Esophagus (tissue), 2 donors: ENCODE data around the gene THEMIS. TPM values are rescaled to one million over a fixed set of nuclear protein-coding genes. Genes with fewer than 3 reads are reported as not detected.

Experiments used
- H3K27ac ChIP-seq, 2 donors: one replicate each; pipeline ENCODE4 v1.5.1; 2013; ENCODE audit warnings: low read depth in 2 of 2, mild to moderate bottlenecking in 2 of 2, inconsistent platforms in 1 of 2, low read length in 1 of 2, moderate library complexity in 1 of 2
- H3K27me3 ChIP-seq, 2 donors: one replicate each; pipeline ENCODE4 v1.6.1; 2013; ENCODE audit warnings: low read length in 2 of 2, control low read depth in 1 of 2, mild to moderate bottlenecking in 1 of 2; ENCODE audit not compliant: insufficient read depth in 2 of 2, control insufficient read depth in 1 of 2
- H3K36me3 ChIP-seq, 2 donors: one replicate each; pipeline ENCODE4 v1.6.1; 2013; ENCODE audit warnings: low read length in 1 of 2; ENCODE audit not compliant: control insufficient read depth in 2 of 2, insufficient read depth in 2 of 2
- H3K4me1 ChIP-seq, 2 donors: one replicate each; pipeline ENCODE4 v1.6.1; 2013; ENCODE audit warnings: low read length in 1 of 2; ENCODE audit not compliant: control insufficient read depth in 2 of 2, insufficient read depth in 2 of 2
- H3K4me3 ChIP-seq, 2 donors: one replicate each; pipeline ENCODE4 v1.5.1; 2013; ENCODE audit warnings: low read length in 2 of 2, mild to moderate bottlenecking in 2 of 2, low read depth in 1 of 2, moderate library complexity in 1 of 2
- H3K9me3 ChIP-seq, 2 donors: one replicate each; pipeline ENCODE4 v1.6.1; 2013; ENCODE audit warnings: mild to moderate bottlenecking in 2 of 2, low read depth in 1 of 2, low read length in 1 of 2, moderate library complexity in 1 of 2; ENCODE audit not compliant: control insufficient read depth in 2 of 2, insufficient read depth in 1 of 2
- WGBS, 2 donors: extraction: QIAGEN DNeasy Blood & Tissue Kit; methylation state at CpG; one replicate each; pipeline ENCODE4 v1.1.7; 2013; 5-methylcytosine and 5-hydroxymethylcytosine counted together
- polyA plus RNA-seq, 2 donors: library from polyadenylated mRNA; stranded (reverse); fragments of 200-250 nt; gene quantifications; one replicate each; pipeline ENCODE4 v1.2.3, GENCODE V29; 2013
- donor health status: healthy with polysubstance abuse.
- donor health status: Bipolar disorder and iron deficiency.

Gene THEMIS
- polyA plus RNA-seq, 2 donors = 0.20 to 0.22 TPM

DNA sequence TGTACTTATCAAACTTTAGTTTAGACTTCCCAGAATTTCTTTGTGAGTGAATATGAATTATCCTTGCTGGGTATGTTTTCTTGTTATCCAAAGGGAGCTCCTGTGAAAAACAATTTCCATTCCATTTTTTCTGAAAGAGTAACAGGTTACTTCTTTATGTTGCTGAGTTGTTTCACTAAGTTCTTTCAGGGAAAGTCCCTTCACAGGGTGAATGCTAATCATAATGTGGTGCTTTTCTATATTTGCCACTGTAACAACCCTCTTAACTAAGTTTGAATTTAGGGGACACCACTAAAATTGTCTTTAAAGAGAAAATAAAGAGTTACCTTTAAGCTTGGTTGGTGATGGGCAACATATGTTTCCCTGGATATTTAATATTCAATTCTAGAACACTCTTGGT, 79.4 kb downstream of the THEMIS start:
- no peaks in the 10 kb centered on the region for H3K9me3 ChIP-seq
- no peaks in the 10 kb centered on the region for H3K4me1 ChIP-seq
- no peaks in the 10 kb centered on the region for H3K36me3 ChIP-seq
- no peak overlapping the region for H3K27ac ChIP-seq
- no peaks in the 10 kb centered on the region for H3K27me3 ChIP-seq
- no peak overlapping the region for H3K4me3 ChIP-seq

DNA sequence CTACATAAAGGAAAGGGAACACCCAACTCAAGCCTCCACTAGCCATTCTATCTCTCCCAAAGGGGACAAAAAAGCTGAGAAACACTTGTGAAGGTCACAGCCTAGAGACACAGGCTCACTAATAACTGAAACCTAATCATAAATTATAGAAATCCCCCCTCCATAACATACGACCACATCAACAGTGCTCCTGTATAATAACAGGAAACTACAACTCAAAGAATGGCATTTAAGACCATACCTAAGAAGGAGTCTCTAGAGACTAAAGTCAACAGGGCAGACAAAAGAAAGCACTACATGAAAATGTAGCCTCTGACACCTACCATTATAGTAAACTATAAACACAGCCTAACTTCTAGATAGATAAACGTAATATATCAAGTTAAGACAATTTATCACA, 82.7 kb downstream of the THEMIS start:
- WGBS, 2 donors = 13 to 19% methylated on average over 2 of the region's 2 CpGs
- H3K27me3 ChIP-seq = no peaks in the 10 kb centered on the region
- no peaks in the 10 kb centered on the region for H3K36me3 ChIP-seq
- H3K9me3 ChIP-seq = no peaks in the 10 kb centered on the region
- H3K4me3 ChIP-seq = no peak overlapping the region
- no peaks in the 10 kb centered on the region for H3K4me1 ChIP-seq
- H3K27ac ChIP-seq = no peak overlapping the region

DNA sequence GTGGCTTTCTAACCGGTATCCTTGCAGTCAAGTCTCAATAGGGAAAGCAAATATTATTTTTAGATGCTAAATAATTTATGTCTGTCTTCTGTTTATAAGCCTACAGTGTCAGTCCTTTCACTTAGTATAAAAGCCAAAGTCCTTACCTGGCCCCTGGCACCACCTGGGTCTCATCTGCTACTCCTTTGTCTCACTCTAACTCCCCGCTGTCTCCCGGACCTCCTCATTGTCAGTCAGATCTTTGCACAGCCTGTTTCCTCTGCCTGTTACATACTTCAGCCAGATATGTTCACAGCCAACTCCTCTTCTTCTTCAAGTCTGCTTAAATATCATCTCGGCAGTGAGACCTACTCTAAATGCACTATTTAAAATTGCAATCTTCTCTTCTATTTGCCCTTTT, 84.2 kb downstream of the THEMIS start:
- no peaks in the 10 kb centered on the region for H3K9me3 ChIP-seq
- no peaks in the 10 kb centered on the region for H3K36me3 ChIP-seq
- no peak overlapping the region for H3K27ac ChIP-seq
- H3K4me3 ChIP-seq = no peak overlapping the region
- H3K4me1 ChIP-seq = no peaks in the 10 kb centered on the region
- H3K27me3 ChIP-seq = no peaks in the 10 kb centered on the region
- WGBS, 2 donors = 62 to 72% methylated on average over 4 of the region's 4 CpGs

DNA sequence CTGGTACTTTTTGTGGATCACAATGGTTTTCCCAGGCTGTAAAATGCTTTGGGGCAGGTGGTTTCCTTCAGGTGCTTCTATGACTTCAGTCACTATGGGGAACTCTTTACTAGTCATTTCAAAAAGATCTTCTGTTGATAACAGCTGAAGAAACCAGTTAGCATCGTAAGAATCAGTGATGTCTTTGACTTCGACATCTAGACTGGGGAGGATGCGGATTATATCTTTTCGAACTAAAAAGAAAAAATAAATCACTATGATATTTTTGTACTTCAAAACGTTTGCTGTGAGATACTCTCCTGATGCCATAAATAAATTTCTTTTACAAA, 87.2 kb downstream of the THEMIS start:
- WGBS, 2 donors = 74 to 86% methylated on average over 5 of the region's 5 CpGs
- no peaks in the 10 kb centered on the region for H3K9me3 ChIP-seq
- no peaks in the 10 kb centered on the region for H3K36me3 ChIP-seq
- no peaks in the 10 kb centered on the region for H3K4me1 ChIP-seq
- H3K27ac ChIP-seq = no peak overlapping the region
- H3K27me3 ChIP-seq = no peaks in the 10 kb centered on the region
- no peak overlapping the region for H3K4me3 ChIP-seq

DNA sequence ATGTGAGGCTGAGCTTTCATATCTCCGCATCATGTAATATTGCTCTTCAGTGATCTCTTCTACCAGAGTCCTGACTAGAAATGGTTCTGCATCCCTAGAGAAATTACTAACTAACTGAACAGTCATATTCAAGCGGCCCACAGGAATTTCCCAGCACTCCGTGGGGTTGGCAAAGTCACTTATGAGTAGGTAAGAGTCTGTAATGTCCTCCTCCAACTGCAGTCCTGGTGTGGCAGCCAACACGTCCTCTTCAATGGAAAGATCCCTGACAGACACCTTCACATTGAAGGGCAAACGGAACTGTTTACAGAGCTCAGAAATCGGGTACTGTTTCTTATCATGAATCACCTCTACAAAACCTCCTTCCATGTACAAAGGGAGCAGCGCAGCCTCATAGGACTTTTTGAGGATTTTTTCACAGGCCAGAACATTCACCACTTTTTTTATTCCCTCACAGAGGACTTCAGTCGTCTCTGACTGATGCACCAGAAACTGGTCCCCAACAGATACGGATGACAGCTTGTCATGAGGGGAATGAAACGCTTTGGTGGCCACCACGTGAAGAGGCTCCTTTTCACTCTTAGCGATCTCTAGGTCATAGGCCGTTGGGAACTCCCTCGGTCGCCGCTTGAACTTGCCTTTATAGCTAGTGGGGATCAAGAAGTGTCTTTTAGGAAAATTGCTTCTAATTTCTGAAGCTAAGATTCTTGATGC, 87.7 kb downstream of the THEMIS start:
- no peaks in the 10 kb centered on the region for H3K36me3 ChIP-seq
- H3K4me1 ChIP-seq = no peaks in the 10 kb centered on the region
- no peak overlapping the region for H3K4me3 ChIP-seq
- 78 to 82% methylated on average over 16 of the region's 16 CpGs for WGBS, 2 donors
- no peaks in the 10 kb centered on the region for H3K27me3 ChIP-seq
- no peaks in the 10 kb centered on the region for H3K9me3 ChIP-seq
- H3K27ac ChIP-seq = no peak overlapping the region

DNA sequence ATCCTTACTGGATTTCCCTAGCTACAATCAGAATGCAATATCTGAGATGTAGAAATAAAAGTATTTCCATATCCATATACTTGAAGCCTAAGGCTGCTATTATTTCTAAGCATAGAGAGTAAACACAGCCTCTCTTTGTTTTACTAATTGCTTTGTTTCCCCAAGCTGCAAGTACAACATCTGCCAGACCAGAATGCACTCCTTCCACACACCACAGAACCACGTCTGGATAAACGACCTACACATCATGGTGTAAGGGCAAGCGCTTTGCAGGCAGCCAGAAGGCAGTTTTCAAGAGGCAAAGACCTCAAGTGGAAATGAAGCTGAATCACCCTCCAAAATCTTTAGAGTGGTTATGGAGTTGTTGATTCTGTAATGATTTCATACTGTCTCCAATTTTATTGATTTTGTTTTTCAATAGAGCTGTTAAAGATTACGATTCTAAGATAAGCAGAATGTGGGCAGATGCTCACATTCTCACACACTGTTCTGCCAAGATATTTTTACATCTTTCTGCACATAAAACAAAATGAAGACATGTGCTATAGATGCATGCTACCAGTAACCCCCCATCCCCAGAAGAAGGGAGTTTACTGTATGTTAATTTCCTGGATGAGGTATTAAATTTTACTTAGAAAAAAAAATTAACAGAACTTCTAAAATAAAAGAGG, 88.8 kb downstream of the THEMIS start:
- 41 to 52% methylated on average over 4 of the region's 4 CpGs for WGBS, 2 donors
- H3K9me3 ChIP-seq = no peaks in the 10 kb centered on the region
- no peaks in the 10 kb centered on the region for H3K4me1 ChIP-seq
- no peak overlapping the region for H3K4me3 ChIP-seq
- H3K36me3 ChIP-seq = no peaks in the 10 kb centered on the region
- no peaks in the 10 kb centered on the region for H3K27me3 ChIP-seq
- H3K27ac ChIP-seq = no peak overlapping the region

DNA sequence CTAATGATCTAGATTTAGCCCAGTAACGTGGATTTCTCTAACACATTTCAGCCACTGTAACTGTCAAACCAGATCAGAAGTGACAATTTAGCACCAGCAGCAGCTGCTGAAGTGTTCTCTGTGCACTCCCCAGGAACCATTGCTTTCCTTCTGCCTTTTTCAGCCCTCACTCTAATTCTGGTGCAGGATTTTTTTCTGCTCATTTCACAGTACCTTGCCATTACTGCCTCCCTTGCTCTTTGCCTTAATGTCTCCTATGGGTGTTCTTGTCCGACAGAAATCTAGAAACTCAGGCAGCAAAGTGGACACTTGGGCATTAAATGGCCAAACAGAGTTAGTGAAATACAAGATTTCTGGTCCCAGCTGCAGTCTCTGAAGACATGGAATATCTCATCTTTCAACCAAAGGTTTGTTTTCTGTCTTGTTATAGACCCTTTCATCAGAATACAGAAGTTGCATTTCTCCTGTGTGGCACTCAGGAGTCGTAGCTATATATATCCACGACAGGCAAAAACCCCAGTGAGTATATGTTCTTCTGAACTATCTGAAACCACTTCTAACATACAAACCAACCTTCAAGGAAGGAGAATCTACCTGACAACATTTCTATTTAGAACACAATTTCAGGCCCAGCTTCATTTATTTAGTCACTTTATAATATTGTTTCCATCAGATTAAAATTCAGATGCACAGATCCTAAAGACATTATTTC, 92.9 kb downstream of the THEMIS start:
- H3K36me3 ChIP-seq = no peaks in the 10 kb centered on the region
- no peaks in the 10 kb centered on the region for H3K27me3 ChIP-seq
- no peaks in the 10 kb centered on the region for H3K4me1 ChIP-seq
- H3K4me3 ChIP-seq = no peak overlapping the region
- no peak overlapping the region for H3K27ac ChIP-seq
- no peaks in the 10 kb centered on the region for H3K9me3 ChIP-seq
- WGBS, 2 donors = 77 to 78% methylated on average over 4 of the region's 4 CpGs

DNA sequence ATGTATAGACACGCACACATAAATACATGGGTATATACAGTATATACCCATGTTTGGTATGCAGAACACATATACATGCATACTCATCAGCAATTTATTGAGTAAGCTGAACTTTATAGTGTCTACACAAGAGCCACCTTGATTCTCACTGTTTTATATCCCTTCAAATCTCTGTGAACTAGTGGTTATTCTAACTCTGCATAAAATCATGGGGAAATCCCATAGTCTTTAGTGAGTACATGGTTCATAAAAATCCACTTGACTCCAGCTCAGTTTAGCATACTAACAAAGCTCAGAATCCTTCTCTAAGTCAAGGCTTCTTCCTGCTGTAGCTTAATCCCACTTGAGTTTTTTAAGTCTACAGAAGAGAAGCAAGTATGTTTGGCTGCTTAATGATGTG, 104.1 kb downstream of the THEMIS start:
- Histone ChIP-seq H3K4me1 (no peaks in the 10 kb centered on the region), H3K4me3 (no peak overlapping the region)

DNA sequence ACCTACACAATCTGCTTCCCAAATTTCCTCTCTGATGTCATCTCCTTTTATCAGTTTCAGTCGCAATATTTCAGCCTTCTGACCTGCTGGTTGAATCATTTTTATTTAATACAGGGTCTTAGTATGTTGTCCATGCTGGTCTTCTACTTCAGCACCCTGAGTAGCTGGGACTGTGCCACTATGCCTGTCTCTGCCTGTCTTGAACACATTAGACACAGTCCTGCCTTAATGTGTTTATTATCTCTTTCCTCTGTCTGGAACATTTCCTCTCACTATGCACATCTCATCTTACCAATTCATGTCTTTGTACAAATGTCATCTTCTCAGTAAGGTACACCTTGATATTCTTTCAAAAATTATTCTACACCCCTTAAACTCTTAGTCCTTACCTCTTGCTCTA, 106.5 kb downstream of the THEMIS start:
- 73 to 79% methylated on average over 1 of the region's 1 CpG for WGBS, 2 donors
- no peak overlapping the region for H3K27ac ChIP-seq
- no peak overlapping the region for H3K4me3 ChIP-seq
- H3K36me3 ChIP-seq = no peaks in the 10 kb centered on the region
- no peaks in the 10 kb centered on the region for H3K27me3 ChIP-seq
- peaks cover 0 to 3% of the 10 kb centered on the region in 2 donors for H3K4me1 ChIP-seq
- peaks cover 0 to 3% of the 10 kb centered on the region in 2 donors for H3K9me3 ChIP-seq

More for the DNA sequence above, 104.1 kb downstream of the THEMIS start:
- Histone ChIP-seq H3K27ac (no peak overlapping the region), H3K27me3 (no peaks in the 10 kb centered on the region), H3K36me3 (no peaks in the 10 kb centered on the region), H3K9me3 (no peaks in the 10 kb centered on the region)
- whole genome bisulfite sequencing, 2 donors = 94 to 100% methylated on average over 1 of the region's 1 CpG
